Activated T-helper 17 cell treated with anti-CD3 and anti-CD28 coated beads, Interleukin-2, amount 50 U/mL, for 72 hours (primary cell): ENCODE results near the gene IL27RA. TPM values are rescaled to one million over a fixed set of nuclear protein-coding genes. Genes with fewer than 3 reads are reported as not detected.
"Not testable (repeated sequence)": the region's sequence is repeated elsewhere in the genome, so short reads cannot be mapped to it uniquely, and the experiment has no call there.

ENCODE experiments used
- ATAC-seq: fragments of 150-1000 bp; cut with Tn5 transposase; replicated peaks from 2 replicates; pipeline ENCODE4 v1.10.0; 2021; ENCODE audit warnings: mild to moderate bottlenecking, moderate library complexity
- H3K27ac Mint-ChIP-seq: one replicate; pipeline ENCODE4 v1.8.0; 2022; ENCODE audit warnings: mixed read lengths
- H3K27me3 Mint-ChIP-seq: one replicate; pipeline ENCODE4 v1.8.0; 2022; ENCODE audit warnings: mixed read lengths
- H3K36me3 Mint-ChIP-seq: one replicate; pipeline ENCODE4 v1.8.0; 2022; ENCODE audit warnings: low read depth, mild to moderate bottlenecking, mixed read lengths
- H3K4me1 Mint-ChIP-seq: one replicate; pipeline ENCODE4 v1.8.0; 2022; ENCODE audit warnings: mixed read lengths
- H3K4me3 Mint-ChIP-seq: one replicate; pipeline ENCODE4 v1.8.0; 2022; ENCODE audit warnings: mild to moderate bottlenecking, mixed read lengths
- H3K9me3 Mint-ChIP-seq: one replicate; pipeline ENCODE4 v1.8.0; 2022; ENCODE audit warnings: mixed read lengths
- total RNA-seq, 2 donors: library from RNA; stranded (reverse); gene quantifications; one replicate each; pipeline ENCODE4 v1.2.3, GENCODE V29; 2022

Gene IL27RA
- total RNA-seq, 2 donors from 2014 or later: 52.1 to 53.9 TPM

- no peaks in the 10 kb centered on the region for H3K9me3 Mint-ChIP-seq
- H3K36me3 Mint-ChIP-seq: peaks cover 13% of the 10 kb centered on the region
- peak within 1 kb of the TSS; percentile 99 for H3K27ac Mint-ChIP-seq
- ATAC-seq: peak; percentile 84
- H3K4me1 Mint-ChIP-seq: peaks cover 17% of the 10 kb centered on the region
- peak within 1 kb of the TSS; percentile 94 for H3K4me3 Mint-ChIP-seq
- H3K27me3 Mint-ChIP-seq: no peaks in the 10 kb centered on the region
These were observed 25.3 kb upstream of the IL27RA start, which contains the start of gene RFX1 for GRCh38 chr19:14006085-14006765. TSS of gene RFX1 (minus strand) at chr19:14006320. CDS start at chr19:13993843, 12,477 bp downstream.

- Mint-ChIP-seq H3K36me3 (peaks cover 13% of the 10 kb centered on the region), H3K4me1 (peaks cover 16% of the 10 kb centered on the region), H3K4me3 (peak overlapping the region; percentile 91), H3K9me3 (no peaks in the 10 kb centered on the region), H3K27ac (peak overlapping the region; percentile 99), H3K27me3 (no peaks in the 10 kb centered on the region)
- peak; percentile 31 for ATAC-seq
These were observed 24.6 kb upstream of the IL27RA start for GRCh38 chr19:14006766-14007562.

- Mint-ChIP-seq H3K4me3 (no peak overlapping the region), H3K27me3 (no peaks in the 10 kb centered on the region), H3K4me1 (no peaks in the 10 kb centered on the region), H3K9me3 (no peaks in the 10 kb centered on the region), H3K36me3 (no peaks in the 10 kb centered on the region), H3K27ac (no peak overlapping the region)
- no peak for ATAC-seq
These were observed 19.1 kb upstream of the IL27RA start for GRCh38 chr19:14012378-14012915.

- no peaks in the 10 kb centered on the region for H3K4me1 Mint-ChIP-seq
- no peaks in the 10 kb centered on the region for H3K36me3 Mint-ChIP-seq
- peak; percentile 48 for ATAC-seq
- H3K27me3 Mint-ChIP-seq: no peaks in the 10 kb centered on the region
- H3K9me3 Mint-ChIP-seq: no peaks in the 10 kb centered on the region
- H3K27ac Mint-ChIP-seq: no peak overlapping the region
- H3K4me3 Mint-ChIP-seq: no peak overlapping the region
These were observed 16.0 kb upstream of the IL27RA start for GRCh38 chr19:14015524-14016035.

- ATAC-seq: no peak
- no peaks in the 10 kb centered on the region for H3K36me3 Mint-ChIP-seq
- no peak overlapping the region for H3K27ac Mint-ChIP-seq
- H3K4me3 Mint-ChIP-seq: no peak overlapping the region
- no peaks in the 10 kb centered on the region for H3K4me1 Mint-ChIP-seq
- H3K9me3 Mint-ChIP-seq: no peaks in the 10 kb centered on the region
- no peaks in the 10 kb centered on the region for H3K27me3 Mint-ChIP-seq
These were observed 12.5 kb upstream of the IL27RA start for GRCh38 chr19:14019100-14019499.

GRCh38 chr19:14019739-14020138, 11.8 kb upstream of the IL27RA start:
- not testable (repeated sequence) for H3K4me1 Mint-ChIP-seq, H3K27ac Mint-ChIP-seq, H3K36me3 Mint-ChIP-seq, H3K9me3 Mint-ChIP-seq, H3K27me3 Mint-ChIP-seq, ATAC-seq, H3K4me3 Mint-ChIP-seq

- ATAC-seq: peak; percentile 54
- no peak overlapping the region for H3K27ac Mint-ChIP-seq
These were observed 10.1 kb upstream of the IL27RA start for GRCh38 chr19:14021474-14021873.

GRCh38 chr19:14022469-14022868, 9.1 kb upstream of the IL27RA start:
- Mint-ChIP-seq H3K4me1 (no peaks in the 10 kb centered on the region), H3K4me3 (no peak overlapping the region), H3K27ac (no peak overlapping the region), H3K36me3 (no peaks in the 10 kb centered on the region), H3K9me3 (no peaks in the 10 kb centered on the region), H3K27me3 (no peaks in the 10 kb centered on the region)
- peak; percentile 23 for ATAC-seq

More at GRCh38 chr19:14021474-14021873, 10.1 kb upstream of the IL27RA start:
- Mint-ChIP-seq H3K4me3 (no peak overlapping the region), H3K27me3 (no peaks in the 10 kb centered on the region), H3K4me1 (no peaks in the 10 kb centered on the region), H3K9me3 (no peaks in the 10 kb centered on the region), H3K36me3 (no peaks in the 10 kb centered on the region)

- H3K27ac Mint-ChIP-seq: peak overlapping the region; percentile 40
- H3K4me3 Mint-ChIP-seq: no peak overlapping the region
- no peaks in the 10 kb centered on the region for H3K4me1 Mint-ChIP-seq
- no peaks in the 10 kb centered on the region for H3K9me3 Mint-ChIP-seq
- H3K27me3 Mint-ChIP-seq: no peaks in the 10 kb centered on the region
- ATAC-seq: peak; percentile 12
- no peaks in the 10 kb centered on the region for H3K36me3 Mint-ChIP-seq
These were observed 7.9 kb upstream of the IL27RA start for GRCh38 chr19:14023404-14024235.

- H3K36me3 Mint-ChIP-seq, H3K27me3 Mint-ChIP-seq: not testable (repeated sequence)
These were observed 4.8 kb upstream of the IL27RA start for GRCh38 chr19:14026652-14027192.

GRCh38 chr19:14027856-14028450, 3.6 kb upstream of the IL27RA start, which contains the start of gene RLN3:
TSS of gene RLN3 (plus strand) at chr19:14028148. CDS start at chr19:14028205, 57 bp downstream.
- no peaks in the 10 kb centered on the region for H3K27me3 Mint-ChIP-seq
- no peak within 1 kb of the TSS for H3K27ac Mint-ChIP-seq
- no peaks in the 10 kb centered on the region for H3K9me3 Mint-ChIP-seq
- H3K36me3 Mint-ChIP-seq: peaks cover 13% of the 10 kb centered on the region
- no peak for ATAC-seq
- H3K4me3 Mint-ChIP-seq: no peak within 1 kb of the TSS
- peaks cover 6% of the 10 kb centered on the region for H3K4me1 Mint-ChIP-seq

More at GRCh38 chr19:14026652-14027192, 4.8 kb upstream of the IL27RA start:
- not testable (repeated sequence) for ATAC-seq, H3K27ac Mint-ChIP-seq, H3K4me1 Mint-ChIP-seq, H3K9me3 Mint-ChIP-seq, H3K4me3 Mint-ChIP-seq

- H3K27me3 Mint-ChIP-seq: no peaks in the 10 kb centered on the region
- H3K27ac Mint-ChIP-seq: no peak overlapping the region
- ATAC-seq: no peak
- peaks cover 18% of the 10 kb centered on the region for H3K36me3 Mint-ChIP-seq
- H3K9me3 Mint-ChIP-seq: no peaks in the 10 kb centered on the region
- H3K4me3 Mint-ChIP-seq: no peak overlapping the region
- peaks cover 7% of the 10 kb centered on the region for H3K4me1 Mint-ChIP-seq
These were observed 2.7 kb upstream of the IL27RA start for GRCh38 chr19:14028901-14029300.

- Mint-ChIP-seq H3K27me3 (no peaks in the 10 kb centered on the region), H3K36me3 (peaks cover 35% of the 10 kb centered on the region), H3K4me1 (peaks cover 12% of the 10 kb centered on the region), H3K4me3 (peak overlapping the region; percentile 85), H3K27ac (peak overlapping the region; percentile 91), H3K9me3 (no peaks in the 10 kb centered on the region)
- no peak for ATAC-seq
These were observed 404 bp upstream of the IL27RA start for GRCh38 chr19:14030997-14031718.
